GM04504 (cell line): Measurements from ENCODE around the gene MYBPC2.

Experiments used
- DNase-seq: peaks from one replicate; pipeline ENCODE4 v3.0.0-alpha.2; 2012; ENCODE audit warnings: low read depth

The MYBPC2 gene

GRCh38 chr19:50410109-50410508 lies 22.6 kb upstream of the MYBPC2 start:
- no peak for DNase-seq

- DNase-seq = no peak
Measured at GRCh38 chr19:50412419-50412818, 20.3 kb upstream of the MYBPC2 start.

- DNase-seq = no peak
Measured at GRCh38 chr19:50413096-50413495, 19.6 kb upstream of the MYBPC2 start.

- DNase-seq = no peak
Measured at GRCh38 chr19:50413531-50413930, 19.2 kb upstream of the MYBPC2 start.

GRCh38 chr19:50414864-50415660 lies 17.6 kb upstream of the MYBPC2 start:
- no peak for DNase-seq

- DNase-seq = no peak
Measured at GRCh38 chr19:50415661-50416033, 17.0 kb upstream of the MYBPC2 start.

- no peak for DNase-seq
Measured at GRCh38 chr19:50416034-50416977, 16.4 kb upstream of the MYBPC2 start.

- DNase-seq = no peak
Measured at GRCh38 chr19:50417111-50418081, 15.3 kb upstream of the MYBPC2 start.

GRCh38 chr19:50418176-50419021 lies 14.3 kb upstream of the MYBPC2 start, which contains the start of gene SPIB:
TSS of gene SPIB (plus strand) at chr19:50418938. CDS start at chr19:50418963, 25 bp downstream.
- DNase-seq = no peak

GRCh38 chr19:50419022-50419579 lies 13.6 kb upstream of the MYBPC2 start:
- no peak for DNase-seq

GRCh38 chr19:50419580-50420035 lies 13.1 kb upstream of the MYBPC2 start:
- DNase-seq = no peak

- no peak for DNase-seq
Measured at GRCh38 chr19:50420127-50420526, 12.6 kb upstream of the MYBPC2 start.

GRCh38 chr19:50420808-50421207 lies 11.9 kb upstream of the MYBPC2 start:
- no peak for DNase-seq

- no peak for DNase-seq
Measured at GRCh38 chr19:50422397-50423278, 10.1 kb upstream of the MYBPC2 start.

- no peak for DNase-seq
Measured at GRCh38 chr19:50423279-50424113, 9.2 kb upstream of the MYBPC2 start.

GRCh38 chr19:50425581-50425980 lies 7.1 kb upstream of the MYBPC2 start:
- DNase-seq = no peak

GRCh38 chr19:50427318-50427925 lies 5.3 kb upstream of the MYBPC2 start:
- no peak for DNase-seq

GRCh38 chr19:50427997-50428425 lies 4.7 kb upstream of the MYBPC2 start:
- DNase-seq = no peak
